ENCODE data around the gene NDUFS4. TPM values are rescaled to one million over a fixed set of nuclear protein-coding genes. Genes with fewer than 3 reads are reported as not detected.
"Not testable (repeated sequence)": the region's sequence is repeated elsewhere in the genome, so short reads cannot be mapped to it uniquely, and the experiment has no call there.

The NDUFS4 gene
- total RNA-seq, 1 experiment from 2014 or later = 92.9 TPM

GRCh38 chr5:53665313-53665712, 104.9 kb downstream of the NDUFS4 start:
- WGBS (ENCODE audit: extremely low coverage, insufficient read length, low lambda C conversion rate) = no CpG with 5 or more reads among the region's 11 CpGs

More at GRCh38 chr5:53665313-53665712, 104.9 kb downstream of the NDUFS4 start:
- not testable (repeated sequence) for H2BK12ac ChIP-seq (ENCODE audit: insufficient read length, low read depth, low read length); H2BK20ac ChIP-seq (ENCODE audit: low read depth, low read length, poor library complexity, severe bottlenecking); H3K4me3 Mint-ChIP-seq; H2BK120ac ChIP-seq (ENCODE audit: low read depth, low read length, poor library complexity, severe bottlenecking); H3K27me3 ChIP-seq (ENCODE audit: insufficient read depth, low read length); H3K23me2 ChIP-seq (ENCODE audit: insufficient read length, low read depth, low read length, poor library complexity, severe bottlenecking); H4K91ac ChIP-seq (ENCODE audit: insufficient read length, low read depth, low read length); H3K27ac ChIP-seq (ENCODE audit: insufficient read length, low read depth, low read length); H3K79me2 ChIP-seq (ENCODE audit: insufficient read depth, low read length); H2AK5ac ChIP-seq (ENCODE audit: insufficient read length, low read length); H3K23ac ChIP-seq (ENCODE audit: insufficient read length, low read depth, low read length); H3K14ac ChIP-seq (ENCODE audit: insufficient read depth, low read length); H3K18ac ChIP-seq (ENCODE audit: insufficient read length, low read depth, low read length); H3K27me3 Mint-ChIP-seq (ENCODE audit: low read depth); H2BK15ac ChIP-seq (ENCODE audit: low read depth, low read length); H3K9ac ChIP-seq (ENCODE audit: extremely low read depth, insufficient read length, low read length); H3K56ac ChIP-seq (ENCODE audit: insufficient read length, low read depth, low read length); H3K79me1 ChIP-seq (ENCODE audit: insufficient read depth, low read depth, low read length, poor library complexity, severe bottlenecking); H3K9me3 ChIP-seq (ENCODE audit: control insufficient read depth, low read depth, low read length); H2BK5ac ChIP-seq (ENCODE audit: insufficient read length, low read length); H2AFZ ChIP-seq (ENCODE audit: low read length); H3K4me1 Mint-ChIP-seq; H4K5ac ChIP-seq (ENCODE audit: insufficient read length, low read depth, low read length); H3K27ac Mint-ChIP-seq; H4K20me1 ChIP-seq (ENCODE audit: control insufficient read depth, insufficient read depth, insufficient read length); H3K4me1 ChIP-seq (ENCODE audit: insufficient read depth, low read length); H3K4me2 ChIP-seq (ENCODE audit: insufficient read depth, insufficient read length, low read length); H4K8ac ChIP-seq (replicated peaks; ENCODE audit: insufficient read length, low read depth, low read length); H3K4ac ChIP-seq (ENCODE audit: low read depth, low read length); H3T11ph ChIP-seq (ENCODE audit: low read length); DNase-seq
- peaks cover 45 to 64% (median 54%) of the 10 kb centered on the region in 3 experiments for H3K36me3 Mint-ChIP-seq (ENCODE audit: insufficient read depth in 1 of 3, low read depth in 3 of 3)
- H3K9me3 Mint-ChIP-seq = peaks cover 34 to 39% of the 10 kb centered on the region in 2 experiments
